Measurements from ENCODE around the gene MYH14.

The MYH14 gene

GRCh38 chr19:50191216-50191615 lies 12.2 kb upstream of the MYH14 start:
- no peak for DNase-seq (ENCODE audit: low read depth)
- H3K4me3 ChIP-seq (ENCODE audit: low read depth, low read length): no peak overlapping the region

GRCh38 chr19:50192463-50193211 lies 10.8 kb upstream of the MYH14 start:
- H3K4me3 ChIP-seq (ENCODE audit: low read depth, low read length): no peak overlapping the region
- DNase-seq (ENCODE audit: low read depth): no peak

- H3K4me3 ChIP-seq (ENCODE audit: low read depth, low read length): no peak overlapping the region
- no peak for DNase-seq (ENCODE audit: low read depth)
Measured at GRCh38 chr19:50195224-50195623, 8.2 kb upstream of the MYH14 start.

GRCh38 chr19:50196322-50196932 lies 7.0 kb upstream of the MYH14 start:
- no peak for DNase-seq (ENCODE audit: low read depth)
- H3K4me3 ChIP-seq (ENCODE audit: low read depth, low read length): no peak overlapping the region

- H3K4me3 ChIP-seq (ENCODE audit: low read depth, low read length): no peak overlapping the region
- no peak for DNase-seq (ENCODE audit: low read depth)
Measured at GRCh38 chr19:50197348-50197747, 6.1 kb upstream of the MYH14 start.

- no peak for DNase-seq (ENCODE audit: low read depth)
Measured at GRCh38 chr19:50198431-50199258, 4.8 kb upstream of the MYH14 start.

GRCh38 chr19:50199259-50199555 lies 4.2 kb upstream of the MYH14 start:
- no peak for DNase-seq (ENCODE audit: low read depth)
- no peak overlapping the region for H3K4me3 ChIP-seq (ENCODE audit: low read depth, low read length)

More at GRCh38 chr19:50198431-50199258, 4.8 kb upstream of the MYH14 start:
- H3K4me3 ChIP-seq (ENCODE audit: low read depth, low read length): no peak overlapping the region

GRCh38 chr19:50202386-50202785 lies 1.0 kb upstream of the MYH14 start:
- H3K4me3 ChIP-seq (ENCODE audit: low read depth, low read length): no peak overlapping the region
- DNase-seq (ENCODE audit: low read depth): no peak

GRCh38 chr19:50202962-50203280 lies 501 bp upstream of the MYH14 start:
- DNase-seq (ENCODE audit: low read depth): no peak
- no peak overlapping the region for H3K4me3 ChIP-seq (ENCODE audit: low read depth, low read length)

- H3K4me3 ChIP-seq (ENCODE audit: low read depth, low read length): no peak overlapping the region
- DNase-seq (ENCODE audit: low read depth): no peak
Measured at GRCh38 chr19:50204081-50204428, 633 bp downstream of the MYH14 start.

GRCh38 chr19:50204811-50205675 lies 1.6 kb downstream of the MYH14 start:
- DNase-seq (ENCODE audit: low read depth): no peak
- no peak overlapping the region for H3K4me3 ChIP-seq (ENCODE audit: low read depth, low read length)

GRCh38 chr19:50205681-50206138 lies 2.3 kb downstream of the MYH14 start:
- H3K4me3 ChIP-seq (ENCODE audit: low read depth, low read length): no peak overlapping the region

GRCh38 chr19:50206191-50206590 lies 2.8 kb downstream of the MYH14 start:
- no peak for DNase-seq (ENCODE audit: low read depth)
- H3K4me3 ChIP-seq (ENCODE audit: low read depth, low read length): no peak overlapping the region

More at GRCh38 chr19:50205681-50206138, 2.3 kb downstream of the MYH14 start:
- no peak for DNase-seq (ENCODE audit: low read depth)

GRCh38 chr19:50207730-50208129 lies 4.3 kb downstream of the MYH14 start:
- H3K4me3 ChIP-seq (ENCODE audit: low read depth, low read length): no peak overlapping the region

GRCh38 chr19:50209131-50209530 lies 5.7 kb downstream of the MYH14 start:
- no peak overlapping the region for H3K4me3 ChIP-seq (ENCODE audit: low read depth, low read length)
- DNase-seq (ENCODE audit: low read depth): no peak

More at GRCh38 chr19:50207730-50208129, 4.3 kb downstream of the MYH14 start:
- no peak for DNase-seq (ENCODE audit: low read depth)

- H3K4me3 ChIP-seq (ENCODE audit: low read depth, low read length): no peak overlapping the region
- no peak for DNase-seq (ENCODE audit: low read depth)
Measured at GRCh38 chr19:50210425-50210824, 7.0 kb downstream of the MYH14 start.

GRCh38 chr19:50213925-50214324 lies 10.5 kb downstream of the MYH14 start:
- no peak overlapping the region for H3K4me3 ChIP-seq (ENCODE audit: low read depth, low read length)
- no peak for DNase-seq (ENCODE audit: low read depth)

GRCh38 chr19:50214699-50215543 lies 11.5 kb downstream of the MYH14 start:
- DNase-seq (ENCODE audit: low read depth): no peak
- H3K4me3 ChIP-seq (ENCODE audit: low read depth, low read length): no peak overlapping the region

GRCh38 chr19:50215820-50216219 lies 12.4 kb downstream of the MYH14 start:
- no peak overlapping the region for H3K4me3 ChIP-seq (ENCODE audit: low read depth, low read length)
- DNase-seq (ENCODE audit: low read depth): no peak

Data from skeletal muscle cell (primary cell).